OCI-LY7 (cell line): ENCODE results near the gene TCFL5.

Source experiments
- CTCF ChIP-seq: fragments of 200-600 bp; sonication (generic); conservative IDR thresholded peaks from 2 replicates; pipeline ENCODE4 v1.5.1; 2014; ENCODE audit warnings: mild to moderate bottlenecking, antibody characterized with exemption, low read length, moderate library complexity, mixed read lengths
- EZH2phosphoT487 ChIP-seq: fragments of 200-600 bp; sonication (generic); IDR thresholded peaks from 2 replicates; pipeline ENCODE4 v1.6.1; 2018; ENCODE audit warnings: low read depth, borderline replicate concordance, mild to moderate bottlenecking, mixed run types, antibody characterized with exemption, low read length, moderate library complexity, mixed read lengths

GRCh38 chr20:62815066-62815991 is 46.3 kb downstream of the TCFL5 start:
- TF ChIP-seq CTCF (no peak), EZH2phosphoT487 (no peak)
